GM21723 (cell line): ENCODE data around the gene DCTD.
A peak's percentile ranks its signal among the peaks of the same experiment; 100 is the strongest.

ENCODE experiments used
- ATAC-seq: cut with Tn5 transposase; IDR thresholded peaks from one replicate; pipeline ENCODE4 v1.9.1; 2021; ENCODE audit warnings: mild to moderate bottlenecking, moderate library complexity; ENCODE audit not compliant: unreplicated experiment

Gene DCTD

GRCh38 chr4:182917182-182918043 lies at the start of gene DCTD:
DCTD (minus strand) TSS chr4:182917386; CDS start chr4:182915568, 1,818 bp downstream.
- ATAC-seq, result peak; percentile 88

- ATAC-seq, result no peak
These were observed 43.6 kb upstream of the DCTD start for GRCh38 chr4:182960746-182961145.

- no peak for ATAC-seq
These were observed 43.0 kb upstream of the DCTD start for GRCh38 chr4:182960228-182960627.

DNA sequence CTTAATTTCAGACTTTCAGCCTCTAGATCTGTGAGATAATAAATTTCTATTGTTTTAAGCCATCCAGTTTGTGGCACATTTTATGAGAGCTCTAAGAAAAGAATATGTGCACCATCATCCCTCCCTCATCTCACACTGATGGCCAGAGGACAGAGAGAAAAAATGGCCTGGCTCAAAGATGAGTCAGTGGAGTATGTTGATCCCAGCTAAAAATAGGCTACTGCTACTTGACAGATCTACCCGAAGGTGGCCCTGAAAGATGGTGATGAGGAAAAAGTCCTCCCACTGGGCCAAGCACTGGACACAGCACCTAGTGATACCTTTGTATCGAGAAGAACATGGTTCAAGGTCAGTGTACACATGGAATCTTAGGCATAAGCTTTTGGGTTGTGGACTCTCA lies 38.2 kb upstream of the DCTD start:
- ATAC-seq, result no peak

- no peak for ATAC-seq
These were observed 27.5 kb upstream of the DCTD start for GRCh38 chr4:182944484-182945213.

GRCh38 chr4:182939680-182940079 lies 22.5 kb upstream of the DCTD start:
- ATAC-seq, result no peak

- peak; percentile 98 for ATAC-seq
These were observed 21.0 kb upstream of the DCTD start for GRCh38 chr4:182938205-182938645.

DNA sequence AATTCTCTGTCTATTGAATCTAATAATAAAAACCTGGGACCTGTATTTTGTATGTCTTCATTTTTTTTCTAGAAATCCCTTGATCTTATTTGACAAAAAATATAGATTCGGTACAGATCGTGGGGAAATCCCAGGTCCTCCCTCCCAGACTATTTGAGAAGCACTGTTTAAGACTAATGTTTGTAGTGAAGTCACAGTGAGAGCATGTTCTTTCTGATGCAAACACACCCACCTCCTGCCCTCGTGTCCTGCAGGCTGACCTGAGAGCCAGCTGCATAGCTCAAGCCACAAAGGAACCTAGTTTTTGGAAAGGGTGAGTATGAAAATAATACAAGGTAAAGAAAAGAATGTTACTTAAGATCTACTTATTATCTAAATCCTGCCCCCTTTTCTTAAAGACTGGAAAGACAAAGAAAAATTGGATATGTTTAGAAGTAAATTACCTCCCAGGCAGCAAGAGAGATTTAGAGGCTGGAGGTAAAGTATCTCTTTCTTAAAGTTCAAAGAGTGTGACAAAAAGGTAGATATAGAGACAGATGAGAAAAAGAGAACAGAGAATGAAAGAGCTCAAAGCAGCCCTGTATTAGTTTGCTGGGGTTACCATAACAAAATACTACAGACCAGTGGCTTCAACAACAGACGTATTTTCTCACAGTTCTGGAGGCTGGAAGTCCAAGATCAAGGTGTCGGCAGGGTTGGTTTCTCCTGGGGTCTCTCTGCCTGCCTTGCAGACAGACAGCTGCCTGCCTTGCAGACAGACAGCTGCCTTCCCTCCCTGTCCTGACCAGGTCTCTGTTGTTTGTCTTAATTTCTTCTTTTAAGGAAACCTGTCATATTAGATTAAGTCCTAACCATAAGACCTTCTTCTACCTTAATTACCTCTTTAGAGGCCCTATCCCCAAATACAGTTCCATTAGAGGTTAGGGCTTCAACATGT lies 20.4 kb upstream of the DCTD start:
- peak; percentile 34 for ATAC-seq

- no peak for ATAC-seq
These were observed 15.5 kb upstream of the DCTD start for GRCh38 chr4:182932651-182933050.

- ATAC-seq, result no peak
These were observed 14.6 kb upstream of the DCTD start for GRCh38 chr4:182931691-182932345.

DNA sequence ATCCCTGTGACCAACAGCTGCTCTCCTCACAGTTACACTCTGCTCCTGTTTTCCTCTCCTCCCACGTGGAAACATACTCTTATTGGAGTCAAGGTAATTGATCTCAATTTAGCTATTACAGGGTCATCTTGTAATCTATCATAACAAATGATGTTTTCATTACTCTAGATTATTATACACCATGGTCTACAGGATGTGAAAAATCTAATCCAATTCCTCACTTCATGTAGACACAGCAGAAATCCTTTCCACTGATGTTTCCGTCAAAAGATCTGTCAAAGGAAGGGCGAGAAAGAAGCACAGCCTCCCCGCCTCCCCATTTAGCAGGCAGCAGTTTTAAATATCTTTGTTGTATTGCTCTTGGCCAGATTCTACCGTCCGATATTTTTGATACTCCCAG lies 13.7 kb upstream of the DCTD start:
- ATAC-seq, result no peak

DNA sequence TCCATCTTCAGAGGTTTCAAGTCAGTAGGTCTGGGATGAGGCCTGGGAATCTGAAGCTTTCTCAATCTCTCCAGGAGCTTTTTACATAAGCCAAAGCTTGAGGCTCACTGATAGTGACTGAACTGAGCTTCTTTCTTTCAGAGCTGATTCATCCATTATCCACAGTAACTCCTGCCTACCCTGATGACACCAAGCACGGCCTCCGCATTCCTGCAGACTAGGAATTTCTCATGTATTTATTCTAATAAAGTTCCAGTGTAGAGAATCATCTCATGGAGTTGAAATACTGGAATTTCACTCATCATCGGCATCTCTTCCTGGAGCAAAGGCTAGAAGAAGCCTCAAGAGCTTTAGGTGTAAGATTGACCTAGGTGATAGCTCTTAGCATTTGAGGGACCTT lies 12.1 kb upstream of the DCTD start:
- no peak for ATAC-seq

GRCh38 chr4:182928061-182928460 lies 10.9 kb upstream of the DCTD start:
- no peak for ATAC-seq

- no peak for ATAC-seq
These were observed 10.3 kb upstream of the DCTD start for GRCh38 chr4:182927505-182927904.

DNA sequence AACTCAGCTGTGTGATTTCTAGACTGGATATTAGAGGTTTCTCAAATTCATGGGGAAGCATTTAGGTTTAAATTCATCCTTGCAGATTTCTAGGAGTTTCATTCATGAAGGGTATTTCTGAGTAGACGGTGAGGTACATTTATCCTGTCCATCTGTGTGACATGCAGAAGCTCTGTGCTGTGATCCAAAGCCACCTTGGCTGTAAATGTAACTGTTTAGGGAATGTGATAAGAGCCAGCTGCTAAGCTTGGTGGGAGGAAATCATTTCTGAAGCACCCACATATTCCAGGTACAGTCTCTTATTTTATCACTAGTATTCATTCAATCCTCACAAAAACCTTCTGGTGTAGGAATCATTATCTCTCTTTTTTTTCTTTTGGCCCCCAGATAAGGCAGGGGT lies 8.7 kb upstream of the DCTD start:
- no peak for ATAC-seq

DNA sequence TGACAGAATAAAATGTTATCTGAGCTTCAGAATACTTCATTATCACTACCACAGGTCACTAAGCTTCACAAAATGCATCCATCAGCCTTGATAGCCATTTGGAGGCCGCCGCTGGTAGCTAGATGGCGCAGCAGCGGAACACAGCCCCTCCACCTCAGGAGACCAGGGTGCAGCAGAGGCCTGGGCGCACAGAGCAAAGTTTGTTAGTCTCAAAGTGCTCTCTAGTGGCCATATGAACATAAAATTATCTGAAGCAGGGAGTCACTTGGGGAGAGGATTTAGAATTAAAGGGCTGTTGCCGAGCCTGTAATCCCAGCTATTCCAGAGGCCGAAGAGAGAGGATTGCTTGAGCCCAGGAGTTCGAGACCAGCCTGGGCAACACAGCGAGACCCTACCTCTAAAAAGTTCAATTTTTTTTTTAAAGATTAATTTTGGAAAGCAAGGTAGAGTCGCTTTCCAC lies 8.1 kb upstream of the DCTD start:
- peak; percentile 99 for ATAC-seq

GRCh38 chr4:182924497-182924896 lies 7.3 kb upstream of the DCTD start:
- no peak for ATAC-seq

GRCh38 chr4:182923796-182924340 lies 6.7 kb upstream of the DCTD start:
- ATAC-seq, result no peak

- no peak for ATAC-seq
These were observed 6.2 kb upstream of the DCTD start for GRCh38 chr4:182923366-182923765.
